GM19324 (cell line): ENCODE results near the gene ZNFX1.

Source experiments
- ATAC-seq: cut with Tn5 transposase; IDR thresholded peaks from one replicate; pipeline ENCODE4 v1.9.1; 2021; ENCODE audit warnings: mild to moderate bottlenecking, moderate library complexity; ENCODE audit not compliant: unreplicated experiment, low FRiP score

ZNFX1 gene

DNA sequence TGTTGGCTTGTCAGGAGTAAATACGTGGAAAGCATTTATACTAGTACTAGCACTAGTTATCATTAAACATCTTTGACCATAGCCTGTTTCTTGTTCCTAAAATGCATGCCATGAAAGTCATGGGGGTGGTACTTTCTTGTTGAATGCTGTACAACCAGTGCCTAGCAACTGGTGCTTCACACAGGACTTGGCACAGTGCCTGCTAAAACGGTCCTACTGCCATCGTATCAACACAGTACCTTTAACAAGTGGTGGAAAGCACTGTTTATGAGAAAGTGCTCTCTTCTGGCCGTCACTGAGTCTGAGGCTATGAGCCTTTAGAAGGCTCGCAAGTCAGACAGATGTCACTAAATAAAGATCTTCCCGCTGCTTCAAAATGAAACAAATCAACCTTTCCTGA, 21.6 kb downstream of the ZNFX1 start:
- ATAC-seq: no peak

DNA sequence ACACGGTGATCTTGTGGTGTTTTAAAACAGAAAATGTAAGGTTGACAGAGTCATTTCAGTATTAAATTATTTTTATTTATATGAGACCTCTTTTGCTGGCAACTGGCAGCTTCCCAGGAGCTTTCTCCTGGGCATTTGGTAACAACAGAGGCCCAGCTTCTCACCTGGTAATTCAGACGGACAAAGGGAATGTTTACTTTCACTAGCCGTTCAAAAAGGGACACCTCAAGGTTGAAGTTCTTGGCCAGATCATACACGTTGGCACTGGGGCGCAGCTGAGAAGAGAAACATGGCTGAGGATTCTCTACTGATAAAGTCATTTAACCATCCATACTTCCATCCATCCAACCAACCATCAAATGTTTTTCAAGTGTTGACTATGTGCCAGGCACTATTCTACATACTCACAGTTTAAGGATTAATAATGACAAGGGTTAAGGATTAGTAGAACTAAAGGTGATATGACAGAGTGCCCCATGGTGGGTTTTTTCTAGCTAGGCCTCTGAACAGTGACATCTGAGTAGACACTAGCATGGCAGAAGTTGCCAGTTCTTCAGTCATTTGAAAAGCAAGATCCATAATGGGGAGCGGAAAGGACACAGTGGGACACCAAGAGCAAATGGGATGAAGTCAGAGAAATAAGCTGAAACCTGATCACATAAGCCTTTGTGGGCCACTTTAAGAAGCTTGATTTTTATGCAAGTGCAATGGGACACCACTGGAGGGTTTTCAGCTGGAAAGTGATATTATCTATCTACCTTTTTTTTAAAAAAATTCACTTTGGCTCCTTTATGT, 25.1 kb downstream of the ZNFX1 start:
- no peak for ATAC-seq

DNA sequence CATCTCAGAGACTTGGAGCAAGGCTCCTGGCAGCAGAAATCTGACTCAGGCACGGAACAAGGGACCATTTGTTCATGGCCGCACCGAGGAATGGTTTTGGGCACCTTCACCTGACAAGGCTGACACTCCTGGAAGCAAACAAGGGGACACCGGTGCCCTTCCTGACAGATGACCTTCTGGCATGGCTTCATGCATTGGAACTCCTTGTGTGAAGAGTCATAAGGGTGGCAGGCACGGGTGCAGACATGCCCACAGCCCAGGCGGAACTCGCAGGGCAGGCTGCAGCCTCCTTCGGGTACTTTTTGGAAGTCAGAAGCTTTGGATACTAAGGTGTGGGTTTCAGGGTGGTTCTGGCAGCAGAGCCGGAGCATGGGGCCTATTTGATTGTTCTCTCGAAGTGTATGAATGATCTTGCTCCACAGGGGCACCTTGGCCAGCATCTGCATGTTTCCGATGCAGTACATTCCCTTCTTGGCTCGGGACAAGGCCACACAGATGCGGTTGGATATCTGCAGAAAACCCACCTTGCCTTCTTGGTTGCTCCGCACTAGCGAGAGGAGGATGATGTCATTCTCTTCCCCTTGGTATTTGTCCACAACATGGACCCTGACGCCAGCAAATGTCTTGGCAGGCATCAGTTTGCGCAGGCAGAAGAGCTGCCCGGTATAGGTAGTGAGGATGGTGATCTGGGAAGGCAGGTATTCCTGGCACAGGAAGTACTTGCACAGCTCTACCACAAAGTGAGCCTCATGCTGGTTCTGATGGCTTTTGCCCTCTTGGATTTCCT, 28.8 kb downstream of the ZNFX1 start:
- no peak for ATAC-seq

DNA sequence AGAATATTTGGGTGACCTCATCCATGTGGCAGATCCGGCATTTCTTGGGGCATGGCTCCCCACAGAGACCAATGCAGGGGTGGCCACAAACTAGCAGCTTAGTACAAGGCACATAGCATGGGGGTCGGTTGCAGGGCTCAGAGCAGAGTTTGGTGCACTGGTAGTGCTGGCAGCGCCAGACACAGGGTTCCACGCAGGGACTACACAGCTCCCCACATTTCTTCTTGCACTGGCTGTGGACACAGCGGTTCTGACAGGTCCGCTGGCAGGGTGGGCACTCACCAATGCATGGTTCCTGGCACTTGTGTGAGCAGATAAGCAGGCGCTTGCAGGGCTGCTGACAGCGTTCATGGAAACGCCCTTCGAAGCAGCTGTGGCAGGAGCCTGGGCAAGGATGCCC, 29.6 kb downstream of the ZNFX1 start:
- no peak for ATAC-seq

DNA sequence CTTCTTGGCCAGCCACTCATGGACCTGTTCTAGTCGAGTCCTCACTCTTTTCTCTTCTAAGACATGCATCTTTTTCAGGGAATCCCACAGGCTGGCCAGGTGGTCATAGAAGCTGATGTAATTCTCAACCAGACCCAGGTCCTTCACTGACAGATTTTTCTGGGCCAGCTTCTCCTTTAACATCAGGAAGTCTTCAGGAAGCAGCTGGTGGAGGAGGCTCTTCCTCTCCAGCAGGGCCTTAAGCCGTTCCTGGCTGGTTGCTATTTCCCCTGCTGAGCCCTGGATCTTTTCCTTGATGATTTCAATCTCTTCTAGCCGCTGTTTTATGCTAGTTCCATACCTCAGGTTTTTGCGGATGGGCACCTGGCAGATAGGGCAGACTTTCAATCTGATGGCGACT, 30.1 kb downstream of the ZNFX1 start:
- ATAC-seq: no peak

DNA sequence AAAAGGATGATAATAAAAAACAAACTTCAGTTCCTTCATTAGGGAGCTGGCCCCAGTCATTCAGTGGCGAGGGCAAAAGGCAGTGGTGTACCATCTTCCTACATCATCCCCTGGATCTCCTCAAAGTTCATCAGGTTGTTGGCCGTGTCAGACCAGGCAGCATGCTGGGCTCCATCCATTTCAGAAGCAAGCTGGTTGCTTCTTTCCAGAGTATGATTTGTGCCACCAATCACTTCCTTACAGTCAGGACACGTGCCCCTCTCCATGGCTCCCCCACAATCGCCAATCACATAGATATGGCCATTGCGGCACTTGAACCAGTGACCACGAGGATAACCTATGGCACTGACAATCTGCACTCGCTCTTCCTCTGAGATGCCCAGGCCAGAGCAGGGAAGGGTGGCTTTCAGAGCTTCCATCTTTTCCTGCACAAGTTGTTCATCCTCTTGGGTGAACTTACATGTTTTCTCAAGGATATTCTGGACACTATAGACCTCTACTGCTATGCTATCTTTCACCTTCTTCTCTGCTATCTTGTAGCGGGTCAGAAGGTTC, 30.6 kb downstream of the ZNFX1 start:
- no peak for ATAC-seq

DNA sequence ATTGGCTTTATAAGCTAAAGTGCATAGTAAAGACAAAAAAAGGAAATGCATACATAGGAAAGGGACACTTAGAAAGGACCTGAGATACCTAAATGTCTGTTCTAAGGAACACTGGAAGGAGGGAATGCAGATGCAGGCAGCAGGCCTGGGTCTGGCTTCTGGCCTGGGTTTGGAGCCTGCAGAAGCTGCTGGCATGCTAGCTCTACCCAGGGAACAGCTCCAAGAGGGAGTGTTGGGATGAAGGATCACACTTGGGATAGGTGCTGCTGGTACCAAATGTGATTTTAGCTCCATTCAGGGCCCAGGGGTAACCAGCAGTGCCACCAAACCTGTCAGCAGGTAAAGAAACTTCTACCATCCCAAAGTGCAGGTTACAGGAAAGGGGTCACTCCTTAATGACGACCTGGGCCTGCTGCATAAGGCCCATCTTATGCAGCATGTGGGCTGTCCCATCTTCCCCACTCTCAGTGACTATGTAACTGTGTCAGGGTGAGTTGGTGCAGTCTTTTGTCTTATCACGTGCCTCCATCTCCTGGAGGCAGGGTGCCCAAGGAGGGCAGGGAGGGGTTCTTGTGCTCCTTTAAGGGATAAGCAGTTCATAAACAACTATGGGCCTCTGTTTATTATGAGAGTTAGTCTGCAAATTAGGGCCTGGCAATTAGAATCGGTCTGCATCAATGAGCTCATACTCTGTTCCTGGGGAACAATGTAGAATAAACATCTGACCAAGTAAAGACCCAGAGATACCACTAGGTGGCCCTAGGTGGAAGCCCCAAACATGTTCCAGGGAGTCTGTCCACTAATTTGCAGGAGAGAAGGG, 31.7 kb downstream of the ZNFX1 start:
- no peak for ATAC-seq

DNA sequence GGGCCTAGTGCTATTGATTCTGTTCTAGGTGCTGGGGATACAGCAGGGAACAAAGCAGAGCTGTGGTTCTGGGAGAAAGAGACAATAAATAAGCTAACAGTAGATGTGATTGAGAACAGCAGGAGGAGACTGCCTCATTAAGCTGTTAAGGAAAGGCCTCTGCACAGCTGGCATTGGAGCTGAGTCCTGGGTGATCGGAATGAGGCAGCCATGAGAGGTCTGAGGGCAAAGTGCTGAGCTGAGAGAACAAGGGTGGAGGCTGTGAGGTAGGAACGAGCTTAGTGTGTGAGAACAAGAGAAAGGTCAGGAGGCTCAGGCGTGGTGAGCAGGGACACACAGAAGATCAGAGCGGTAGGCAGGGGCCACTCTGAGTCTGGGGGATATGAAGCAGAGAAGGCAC, 40.3 kb downstream of the ZNFX1 start:
- ATAC-seq: no peak

DNA sequence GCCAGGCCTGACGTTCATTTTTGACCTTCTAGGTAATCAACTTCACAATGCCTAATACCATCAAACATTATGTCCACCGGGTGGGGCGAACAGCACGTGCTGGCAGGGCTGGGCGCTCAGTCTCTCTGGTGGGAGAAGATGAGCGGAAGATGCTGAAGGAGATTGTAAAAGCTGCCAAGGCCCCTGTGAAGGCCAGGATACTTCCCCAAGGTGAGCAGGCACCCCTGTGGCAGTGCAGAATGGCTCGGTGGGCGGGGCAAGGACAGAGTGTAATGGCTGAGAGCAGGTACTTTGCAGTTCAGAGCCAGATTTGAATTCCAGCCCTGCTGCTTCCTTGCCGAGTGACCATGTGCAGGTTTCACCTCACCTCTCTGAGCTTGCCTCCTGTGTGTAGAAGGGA, 41.6 kb downstream of the ZNFX1 start:
- no peak for ATAC-seq

DNA sequence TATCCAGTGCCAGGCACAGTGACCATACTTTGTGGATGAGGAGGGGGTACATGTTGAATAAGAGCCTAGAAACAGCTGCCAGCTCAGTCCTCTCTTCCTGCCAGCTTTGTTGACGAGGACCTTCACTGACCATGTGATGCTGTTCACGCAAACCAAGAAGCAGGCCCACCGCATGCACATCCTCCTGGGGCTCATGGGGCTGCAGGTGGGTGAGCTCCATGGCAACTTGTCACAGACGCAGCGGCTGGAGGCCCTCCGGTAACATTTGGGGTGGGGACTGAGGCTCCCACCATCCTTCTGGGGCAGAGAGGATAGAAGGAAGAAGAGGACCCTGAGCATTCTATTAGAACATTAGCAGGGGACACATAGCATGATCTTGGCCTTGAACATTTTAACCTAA, 43.0 kb downstream of the ZNFX1 start:
- no peak for ATAC-seq

DNA sequence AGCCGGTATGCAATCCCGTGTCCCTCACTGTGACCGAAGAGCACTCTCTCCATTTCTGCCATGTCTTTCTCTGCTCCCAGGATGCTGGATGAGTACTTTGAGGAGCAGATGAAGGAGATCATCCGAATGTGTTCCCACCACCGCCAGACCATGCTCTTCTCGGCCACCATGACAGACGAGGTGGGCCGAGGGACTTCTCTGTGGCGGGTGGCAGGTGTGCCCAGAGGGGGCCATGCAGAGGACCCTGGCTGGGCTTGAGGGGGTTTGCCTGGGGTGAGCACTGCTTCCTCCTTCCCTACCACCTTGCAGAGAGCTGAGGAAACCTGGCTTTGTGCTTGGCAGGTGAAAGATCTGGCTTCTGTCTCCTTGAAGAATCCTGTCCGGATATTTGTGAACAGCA, 44.6 kb downstream of the ZNFX1 start:
- no peak for ATAC-seq

DNA sequence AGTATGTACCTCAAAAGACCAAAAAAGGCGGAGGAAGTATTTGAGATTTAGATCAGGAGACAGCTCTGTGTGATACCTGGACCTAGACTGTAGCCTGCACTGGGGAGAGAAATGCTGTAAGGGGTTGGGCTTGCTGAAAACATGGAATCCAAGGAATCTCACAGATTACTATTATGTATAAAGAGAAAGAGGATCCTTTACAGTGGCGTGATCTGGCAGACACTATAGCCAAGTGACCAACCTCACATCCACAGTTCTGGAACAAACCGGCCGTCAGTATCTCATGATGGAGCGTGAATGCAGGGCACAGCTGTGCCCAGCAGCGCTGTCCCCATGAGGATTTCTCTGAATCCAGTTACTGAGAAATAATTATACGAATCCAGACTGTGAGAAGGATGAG, 46.4 kb downstream of the ZNFX1 start:
- ATAC-seq: no peak

DNA sequence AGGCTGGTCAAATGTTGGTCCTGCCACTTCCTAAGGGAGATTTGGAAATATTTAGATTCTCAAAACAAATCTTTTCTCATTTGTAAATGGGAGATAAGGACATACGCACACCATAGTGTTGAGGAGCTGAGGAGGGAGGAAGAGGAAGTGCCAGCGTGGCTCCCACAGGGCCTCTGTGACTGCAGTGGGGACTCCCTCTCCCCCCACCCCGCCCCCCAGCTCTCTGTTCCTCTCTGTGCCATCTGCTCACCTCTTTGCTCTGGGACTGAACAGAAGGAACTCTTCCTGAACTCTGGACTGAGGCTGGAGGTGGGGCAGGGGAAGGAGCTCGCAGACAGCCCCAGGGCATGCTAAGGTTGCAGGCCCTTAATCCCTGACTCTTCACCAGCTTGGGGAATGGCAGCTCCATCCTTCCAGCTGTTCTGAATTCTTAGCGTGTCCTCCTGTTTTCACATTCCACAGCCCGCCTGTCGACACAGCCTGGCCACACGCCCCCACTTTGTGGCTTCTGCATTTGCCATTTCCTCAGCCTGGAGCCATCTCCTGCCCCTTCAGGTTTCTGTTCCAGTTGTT, 47.2 kb downstream of the ZNFX1 start:
- ATAC-seq: no peak

DNA sequence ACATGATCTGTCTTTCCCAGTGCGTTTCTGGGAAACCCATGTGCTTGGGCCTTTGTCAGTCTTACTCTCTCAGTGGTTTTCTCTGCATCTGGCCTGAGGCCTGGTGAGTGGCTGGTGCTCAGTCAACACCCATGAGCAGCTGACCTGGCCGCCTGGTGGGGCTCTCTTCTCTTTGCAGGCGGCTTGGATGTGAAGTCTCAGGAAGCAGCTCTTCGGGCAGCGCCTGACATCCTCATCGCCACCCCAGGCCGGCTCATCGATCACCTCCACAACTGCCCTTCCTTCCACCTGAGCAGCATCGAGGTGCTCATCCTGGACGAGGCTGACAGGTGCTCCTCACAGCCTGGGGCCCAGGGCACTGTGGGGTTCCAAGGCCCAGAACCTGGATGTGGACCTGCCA, 47.8 kb downstream of the ZNFX1 start:
- ATAC-seq: no peak

DNA sequence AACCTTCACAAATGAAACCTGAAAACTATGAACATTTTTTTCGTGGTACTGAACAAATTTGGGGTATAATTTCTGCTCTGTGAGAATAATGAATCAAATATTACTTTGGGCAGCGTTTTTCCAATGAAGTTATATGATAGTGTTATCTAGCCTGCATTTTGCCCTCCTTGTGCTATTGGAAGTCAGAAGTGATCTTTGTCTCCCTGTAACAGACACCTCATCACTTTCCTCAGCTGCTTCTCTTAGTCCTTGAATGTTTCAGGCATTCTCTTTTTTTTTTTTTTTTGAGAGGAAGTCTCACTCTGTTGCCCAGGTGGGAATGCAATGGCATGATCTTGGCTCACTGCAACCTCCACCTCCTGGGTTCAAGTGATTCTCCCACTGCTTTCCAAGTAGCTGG, 48.5 kb downstream of the ZNFX1 start:
- no peak for ATAC-seq

DNA sequence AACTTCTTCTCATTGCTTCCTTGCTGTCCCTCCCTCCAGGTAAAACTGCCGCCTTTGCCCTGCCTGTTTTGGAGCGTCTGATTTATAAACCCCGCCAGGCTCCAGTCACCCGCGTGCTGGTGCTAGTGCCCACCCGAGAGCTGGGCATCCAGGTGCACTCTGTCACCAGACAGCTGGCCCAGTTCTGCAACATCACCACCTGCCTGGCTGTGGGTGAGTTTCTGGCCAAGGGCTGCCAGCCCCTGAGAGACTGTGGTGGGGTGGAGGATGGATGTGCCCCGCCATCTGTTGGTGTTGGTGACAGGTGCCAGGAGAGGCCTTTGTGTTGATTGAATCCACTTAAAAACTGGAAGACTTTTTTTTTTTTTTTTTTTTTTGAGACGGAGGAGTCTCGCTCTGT, 49.2 kb downstream of the ZNFX1 start:
- ATAC-seq: no peak

DNA sequence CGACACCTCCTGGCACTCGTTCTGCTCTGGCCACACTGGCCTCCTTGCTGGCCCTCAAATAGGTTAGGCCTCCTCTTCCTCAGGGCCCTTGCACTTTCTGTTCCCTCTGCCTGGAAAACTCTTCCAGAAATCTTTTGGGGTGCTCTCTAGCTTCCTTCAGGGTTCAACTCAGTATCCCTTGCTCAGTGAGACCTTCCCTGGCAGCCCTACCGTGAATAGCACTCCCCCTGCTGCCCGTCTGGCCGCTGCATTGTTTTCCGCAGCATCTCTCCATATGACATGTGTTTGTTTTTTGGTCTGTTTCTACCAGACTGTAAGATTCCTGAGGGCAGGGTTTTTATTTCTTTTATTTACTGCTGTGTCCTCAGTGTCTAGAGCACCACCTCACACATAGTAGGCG, 52.0 kb downstream of the ZNFX1 start:
- ATAC-seq: no peak

DNA sequence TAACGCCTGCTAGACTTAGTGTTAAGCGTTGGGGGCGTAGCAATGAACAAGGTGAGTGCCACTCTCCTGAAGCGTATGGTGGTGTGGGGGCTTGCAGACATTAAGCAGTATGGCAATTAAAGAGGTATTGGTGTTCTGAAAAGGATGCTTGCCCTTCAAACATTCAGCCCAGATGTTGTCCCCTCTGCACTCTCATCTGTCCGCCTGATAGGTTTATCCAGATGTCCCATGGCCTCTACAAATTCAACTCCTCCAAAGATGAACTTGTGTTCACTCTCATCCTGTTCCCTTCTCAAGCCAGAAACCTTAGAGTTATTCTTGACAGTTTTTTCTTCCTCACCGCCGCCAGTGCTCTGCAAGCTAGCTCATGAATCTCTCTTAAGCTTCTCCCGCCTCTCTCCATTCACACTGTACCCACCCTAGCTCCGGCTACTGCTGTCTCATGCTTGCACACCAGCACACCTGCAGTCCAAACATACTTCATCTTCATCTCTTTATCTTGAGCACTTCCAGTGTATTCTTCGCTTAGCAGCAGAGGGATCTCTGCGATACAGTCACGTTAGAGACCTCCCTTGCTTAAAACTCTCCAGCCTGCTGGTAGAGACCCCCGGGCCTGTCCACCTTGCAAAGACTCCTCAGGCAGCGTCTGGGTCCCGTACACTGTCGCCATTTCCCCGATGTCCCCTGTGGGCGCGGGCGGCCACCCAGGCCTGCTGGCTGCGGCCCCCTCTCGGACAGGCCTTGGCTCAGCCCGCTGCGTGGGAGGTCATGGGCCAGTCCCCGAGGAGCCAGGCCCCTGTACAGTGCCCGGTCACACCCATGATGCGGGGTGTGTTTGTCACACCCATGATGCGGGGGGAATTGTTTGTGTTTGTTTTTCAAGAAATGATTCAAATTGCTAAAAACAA, 57.7 kb downstream of the ZNFX1 start:
- ATAC-seq: no peak

DNA sequence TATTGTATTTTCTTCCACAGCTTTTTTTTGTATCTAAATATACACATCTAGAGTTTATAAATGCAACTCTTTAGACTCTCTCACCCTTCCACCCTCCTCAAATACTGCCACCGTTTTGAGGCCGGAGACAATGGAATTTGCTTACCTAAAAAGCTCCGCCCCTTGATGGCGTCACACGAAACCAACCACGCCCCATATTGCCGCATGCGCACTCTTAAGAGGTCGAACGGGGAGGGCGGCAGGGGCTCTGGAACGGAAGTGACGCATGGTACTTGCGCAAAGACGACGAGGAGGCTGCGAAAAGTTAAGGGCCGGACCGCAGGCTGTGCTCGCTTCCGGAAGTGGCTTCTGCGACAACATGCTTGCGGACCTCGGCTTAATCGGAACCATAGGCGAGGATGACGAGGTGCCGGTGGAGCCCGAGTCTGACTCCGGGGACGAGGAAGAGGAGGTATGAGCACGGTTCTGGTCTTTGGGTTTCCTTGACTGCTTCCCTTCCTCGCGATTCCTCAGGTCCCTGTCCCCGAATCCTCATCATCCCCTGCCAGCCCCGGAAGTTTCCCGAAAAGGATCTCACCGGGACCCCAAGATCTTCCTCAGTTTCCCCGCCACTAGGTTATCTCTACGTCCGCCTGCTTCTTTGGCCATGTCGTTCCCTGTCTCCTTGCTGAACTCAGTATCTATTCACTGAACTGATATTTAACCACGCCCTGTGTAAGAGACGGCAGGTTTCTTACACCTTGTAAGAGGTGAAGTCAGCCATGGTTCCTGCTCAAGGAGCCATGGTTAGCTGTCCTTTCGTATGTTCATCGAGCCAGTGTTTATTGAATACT, 58.5 kb downstream of the ZNFX1 start, which contains the start of gene DDX27:
Gene DDX27, plus strand, starts transcription at position 326 of the 833 bp plus-strand sequence. Its CDS starts 33 bp downstream, at position 359.
- ATAC-seq: peak; percentile 91
